Tibial nerve (tissue), 4 donors: ENCODE results near the gene PAPPA. TPM values are rescaled to one million over a fixed set of nuclear protein-coding genes. Genes with fewer than 3 reads are reported as not detected.

Experiments used
- DNase-seq, 2 donors: peaks; one replicate each; pipeline ENCODE4 v3.0.0-alpha.2; 2019; ENCODE audit warnings: low spot score in 2 of 2
- H3K27ac ChIP-seq, 4 donors: fragments of 200-600 bp; sonication (generic) in 3 of 4; one replicate each; pipeline ENCODE4 v1.5.1; 2017 to 2019; ENCODE audit warnings: mild to moderate bottlenecking in 1 of 4
- H3K27me3 ChIP-seq, 2 donors: fragments of 200-600 bp; sonication (generic) in 1 of 2; one replicate each; pipeline versions ENCODE4 v1.5.1 to v1.6.0; 2017 to 2019
- H3K36me3 ChIP-seq, 3 donors: fragments of 200-600 bp; sonication (generic); one replicate each; pipeline ENCODE4 v1.5.1; 2018 to 2019
- H3K4me1 ChIP-seq, 4 donors: fragments of 200-600 bp; sonication (generic) in 3 of 4; one replicate each; pipeline ENCODE4 v1.5.1; 2017 to 2019
- H3K4me3 ChIP-seq, 4 donors: fragments of 200-600 bp; sonication (generic) in 3 of 4; one replicate each; pipeline ENCODE4 v1.5.1; 2017 to 2019; ENCODE audit warnings: mild to moderate bottlenecking in 1 of 4, moderate library complexity in 1 of 4
- H3K9me3 ChIP-seq, 4 donors: fragments of 200-600 bp; sonication (generic) in 3 of 4; one replicate each; pipeline ENCODE4 v1.5.1; 2017 to 2019
- CTCF ChIP-seq, 5 experiments: fragments of 200-600 bp in 3 of 5; fragments of 450-650 bp in 2 of 5; sonication (generic) in 3 of 5; IDR thresholded peaks; one replicate each; pipeline ENCODE4 v1.5.1; 2016 to 2019; ENCODE audit warnings: antibody characterized with exemption in 5 of 5, mild to moderate bottlenecking in 3 of 5, moderate library complexity in 2 of 5
- EP300 ChIP-seq, 2 donors: sonication (generic); formaldehyde crosslinking; IDR thresholded peaks; one replicate each; pipeline ENCODE4 v1.6.1; 2017; ENCODE audit warnings: antibody characterized with exemption in 2 of 2, mild to moderate bottlenecking in 1 of 2
- POLR2A ChIP-seq, 2 donors: fragments of 450-650 bp; IDR thresholded peaks; one replicate each; pipeline ENCODE4 v1.6.1; 2017; ENCODE audit warnings: antibody characterized with exemption in 2 of 2, mild to moderate bottlenecking in 2 of 2, moderate library complexity in 2 of 2
- WGBS, 2 donors: methylation state at CpG; one replicate each; pipeline ENCODE4 v1.1.5; 2018; 5-methylcytosine and 5-hydroxymethylcytosine counted together
- total RNA-seq, 4 donors: library from RNA; depleted of rRNA; stranded (reverse); fragments of >200 nt; gene quantifications; one replicate each; pipeline ENCODE4 v1.1.0, GENCODE V29; 2016

The PAPPA gene
- total RNA-seq, 4 donors from 2014 or later: 1.0 to 8.1 (median 4.0) TPM

GRCh38 chr9:116182876-116183275, 29.3 kb downstream of the PAPPA start:
- Histone ChIP-seq H3K9me3 (no peaks in the 10 kb centered on the region), H3K4me3 (no peak overlapping the region), H3K4me1 (no peaks in the 10 kb centered on the region), H3K27ac (no peak overlapping the region), H3K36me3 (peaks cover 0 to 7% (median 0%) of the 10 kb centered on the region in 3 donors), H3K27me3 (no peaks in the 10 kb centered on the region)
- TF ChIP-seq CTCF (IDR thresholded peaks at IDR 0.05) (no peak), EP300 (IDR thresholded peaks at IDR 0.05) (no peak), POLR2A (IDR thresholded peaks at IDR 0.05) (no peak)
- WGBS, 2 donors: 79 to 80% methylated on average over 5 of the region's 5 CpGs
- no peak for DNase-seq

GRCh38 chr9:116187570-116188170, 34.1 kb downstream of the PAPPA start:
- DNase-seq: no peak
- H3K4me3 ChIP-seq: no peak overlapping the region

GRCh38 chr9:116189683-116190082, 36.1 kb downstream of the PAPPA start:
- no peaks in the 10 kb centered on the region for H3K9me3 ChIP-seq
- TF ChIP-seq EP300 (IDR thresholded peaks at IDR 0.05): no peak
- TF ChIP-seq CTCF (IDR thresholded peaks at IDR 0.05): no peak
- no peak for TF ChIP-seq POLR2A (IDR thresholded peaks at IDR 0.05)
- H3K4me1 ChIP-seq: no peaks in the 10 kb centered on the region
- no peak for DNase-seq
- no peak overlapping the region for H3K27ac ChIP-seq
- no peak overlapping the region for H3K4me3 ChIP-seq
- H3K27me3 ChIP-seq: no peaks in the 10 kb centered on the region
- 84 to 91% methylated on average over 5 of the region's 5 CpGs for WGBS, 2 donors
- H3K36me3 ChIP-seq: peaks cover 0 to 16% (median 0%) of the 10 kb centered on the region in 3 donors

More at GRCh38 chr9:116187570-116188170, 34.1 kb downstream of the PAPPA start:
- no peaks in the 10 kb centered on the region for H3K27me3 ChIP-seq
- no peaks in the 10 kb centered on the region for H3K9me3 ChIP-seq
- WGBS, 2 donors: 96% methylated on average over 26 to 27 of the region's 27 CpGs
- TF ChIP-seq EP300 (IDR thresholded peaks at IDR 0.05) (no peak), POLR2A (IDR thresholded peaks at IDR 0.05) (no peak), CTCF (IDR thresholded peaks at IDR 0.05) (no peak)
- H3K36me3 ChIP-seq: peaks cover 0 to 16% (median 0%) of the 10 kb centered on the region in 3 donors
- no peak overlapping the region for H3K27ac ChIP-seq
- no peaks in the 10 kb centered on the region for H3K4me1 ChIP-seq

- DNase-seq: no peak
- H3K4me1 ChIP-seq: no peaks in the 10 kb centered on the region
- no peaks in the 10 kb centered on the region for H3K27me3 ChIP-seq
- no peak overlapping the region for H3K4me3 ChIP-seq
- WGBS, 2 donors: 88 to 96% methylated on average over 6 of the region's 6 CpGs
- TF ChIP-seq CTCF (IDR thresholded peaks at IDR 0.05) (no peak), POLR2A (IDR thresholded peaks at IDR 0.05) (no peak), EP300 (IDR thresholded peaks at IDR 0.05) (no peak)
- H3K36me3 ChIP-seq: peaks cover 0 to 16% (median 0%) of the 10 kb centered on the region in 3 donors
- no peak overlapping the region for H3K27ac ChIP-seq
- H3K9me3 ChIP-seq: no peaks in the 10 kb centered on the region
Observed at GRCh38 chr9:116190637-116191396, 37.2 kb downstream of the PAPPA start.
